SK-N-SH (cell line): ENCODE data around the gene VWF. TPM values are rescaled to one million over a fixed set of nuclear protein-coding genes. Genes with fewer than 3 reads are reported as not detected.

Source experiments
- CTCF ChIA-PET: fragments of 300-600, 350-600 bp; formaldehyde crosslinking; extraction: SDS; loops from one replicate; lab custom pipeline; 2021; lab: Yijun Ruan, JAX
- POLR2A ChIA-PET: fragments of 350-600 bp; sonication (Branson Sonifier 250); formaldehyde crosslinking; extraction: SDS; loops from one replicate; lab custom pipeline; 2020; ENCODE audit warnings: antibody characterized with exemption, inconsistent platforms; lab: Yijun Ruan, JAX
- DNase-seq: peaks from one replicate; pipeline ENCODE4 v3.0.0; 2012
- H2AFZ ChIP-seq: fragments of 200-600 bp; sonication (generic); 2 replicates; pipeline ENCODE4 v1.8.1; 2016; ENCODE audit warnings: antibody characterized with exemption, mild to moderate bottlenecking, low read depth
- H3F3A ChIP-seq: fragments of 200-600 bp; sonication (generic); replicated peaks from 2 replicates; pipeline ENCODE3; 2016; ENCODE audit warnings: antibody characterized with exemption, mild to moderate bottlenecking; ENCODE audit not compliant: insufficient read depth
- H3K27ac ChIP-seq, 2 experiments: fragments of 200-500 bp in 1 of 2; fragments of 200-600 bp in 1 of 2; sonication (Bioruptor generic) in 1 of 2; sonication (generic), shearing (Covaris generic) in 1 of 2; 2 replicates each; pipeline versions ENCODE4 v1.5.1 to v1.6.1; 2014 to 2016; ENCODE audit warnings: low read depth in 2 of 2, inconsistent platforms in 1 of 2, low read length in 1 of 2, mild to moderate bottlenecking in 1 of 2, mixed read lengths in 1 of 2
- H3K27me3 ChIP-seq: fragments of 200-600 bp; sonication (generic), shearing (Covaris generic); 2 replicates; pipeline ENCODE4 v1.6.1; 2016; ENCODE audit warnings: mixed run types; ENCODE audit not compliant: insufficient read depth
- H3K36me3 ChIP-seq, 2 experiments: fragments of 200-500 bp in 1 of 2; fragments of 200-600 bp in 1 of 2; sonication (Bioruptor generic) in 1 of 2; sonication (generic) in 1 of 2; replicated peaks in 1 of 2; 2 replicates each; pipeline versions ENCODE3 to v1.5.1; 2014 to 2016; ENCODE audit warnings: low read length in 1 of 2, mild to moderate bottlenecking in 1 of 2; ENCODE audit not compliant: insufficient read depth in 2 of 2, control insufficient read depth in 1 of 2
- H3K4me1 ChIP-seq, 2 experiments: fragments of 200-500 bp in 1 of 2; fragments of 200-600 bp in 1 of 2; sonication (Bioruptor generic) in 1 of 2; sonication (generic), shearing (Covaris generic) in 1 of 2; 2 replicates each; pipeline versions ENCODE4 v1.5.1 to v1.6.1; 2014 to 2016; ENCODE audit warnings: low read depth in 1 of 2, low read length in 1 of 2, mixed run types in 1 of 2; ENCODE audit not compliant: insufficient read depth in 2 of 2, control insufficient read depth in 1 of 2
- H3K4me2 ChIP-seq: fragments of 200-600 bp; sonication (generic), shearing (Covaris generic); 2 replicates; pipeline ENCODE4 v1.6.1; 2017; ENCODE audit warnings: mixed run types
- H3K4me3 ChIP-seq, 2 experiments: fragments of 200-500 bp in 1 of 2; fragments of 200-600 bp in 1 of 2; sonication (Bioruptor generic) in 1 of 2; sonication (generic), shearing (Covaris generic) in 1 of 2; 2 replicates each; pipeline versions ENCODE4 v1.5.1 to v1.8.1; 2014 to 2016; ENCODE audit warnings: low read depth in 2 of 2, inconsistent platforms in 1 of 2, low read length in 1 of 2, mild to moderate bottlenecking in 1 of 2, mixed read lengths in 1 of 2, moderate library complexity in 1 of 2
- H3K79me2 ChIP-seq: fragments of 200-600 bp; sonication (generic); 2 replicates; pipeline ENCODE4 v1.8.1; 2017; ENCODE audit warnings: mild to moderate bottlenecking; ENCODE audit not compliant: insufficient read depth
- H3K9ac ChIP-seq: fragments of 200-600 bp; sonication (generic); 2 replicates; pipeline ENCODE4 v1.6.1; 2017; ENCODE audit warnings: mixed run types
- H3K9me2 ChIP-seq: fragments of 200-600 bp; sonication (generic); 2 replicates; pipeline ENCODE4 v1.6.1; 2017; ENCODE audit warnings: mixed run types
- H3K9me3 ChIP-seq: fragments of 200-600 bp; sonication (generic); 2 replicates; pipeline ENCODE4 v1.6.1; 2017; ENCODE audit warnings: mixed run types, mild to moderate bottlenecking, moderate library complexity
- H4K20me1 ChIP-seq: fragments of 200-600 bp; sonication (generic); 2 replicates; pipeline ENCODE4 v1.6.1; 2017; ENCODE audit warnings: mild to moderate bottlenecking, mixed run types; ENCODE audit not compliant: insufficient read depth
- CHD2 ChIP-seq: fragments of 150-350 bp; IDR thresholded peaks from 2 replicates; pipeline ENCODE4 v1.6.1; 2018; ENCODE audit warnings: low read length; ENCODE audit not compliant: partially characterized antibody
- CTCF ChIP-seq: fragments of 200-600 bp; sonication (generic); IDR thresholded peaks from 2 replicates; pipeline ENCODE4 v1.6.1; 2017; ENCODE audit warnings: antibody characterized with exemption, mild to moderate bottlenecking, moderate library complexity
- ELF1 ChIP-seq: IDR thresholded peaks from 2 replicates; pipeline ENCODE4 v1.4.0; 2012
- EZH2phosphoT487 ChIP-seq: fragments of 200-600 bp; sonication (generic); IDR thresholded peaks from 2 replicates; pipeline ENCODE4 v1.6.1; 2017; ENCODE audit warnings: low read depth, mixed run types, mild to moderate bottlenecking, antibody characterized with exemption, moderate library complexity, borderline replicate concordance
- FOSL2 ChIP-seq: IDR thresholded peaks from 2 replicates; pipeline ENCODE4 v1.4.0; 2012; ENCODE audit warnings: low read depth, mild to moderate bottlenecking, moderate library complexity, borderline replicate concordance
- MEF2A ChIP-seq: IDR thresholded peaks from 2 replicates; pipeline ENCODE4 v1.4.0; 2012; ENCODE audit warnings: low read depth, borderline replicate concordance
- RCOR1 ChIP-seq: fragments of 150-350 bp; IDR thresholded peaks from 2 replicates; pipeline ENCODE4 v1.6.1; 2017; ENCODE audit warnings: antibody characterized with exemption, low read length
- RFX5 ChIP-seq: IDR thresholded peaks from 2 replicates; pipeline ENCODE4 v1.6.1; 2012; ENCODE audit warnings: mild to moderate bottlenecking, improper control_type of control experiment, low read length
- RXRA ChIP-seq: IDR thresholded peaks from 2 replicates; pipeline ENCODE4 v1.4.0; 2012; ENCODE audit warnings: low read depth, mild to moderate bottlenecking, borderline replicate concordance
- SIN3A ChIP-seq: IDR thresholded peaks from 2 replicates; pipeline ENCODE4 v1.6.1; 2012; ENCODE audit warnings: low read depth, mild to moderate bottlenecking, low read length, moderate library complexity, borderline replicate concordance
- TAF1 ChIP-seq: IDR thresholded peaks from 2 replicates; pipeline ENCODE4 v1.6.1; 2012; ENCODE audit warnings: low read depth, mild to moderate bottlenecking, low read length, moderate library complexity, borderline replicate concordance
- TEAD4 ChIP-seq: IDR thresholded peaks from 2 replicates; pipeline ENCODE4 v1.4.0; 2012; ENCODE audit warnings: mild to moderate bottlenecking, borderline replicate concordance; ENCODE audit not compliant: insufficient read depth
- WGBS: methylation state at CpG from one replicate; pipeline ENCODE4 v1.1.6; 2017; ENCODE audit warnings: low lambda C conversion rate; 5-methylcytosine and 5-hydroxymethylcytosine counted together
- polyA plus RNA-seq, 3 experiments: library from polyadenylated mRNA; depleted of rRNA; stranded (reverse); fragments of >200 nt; gene quantifications; 2 replicates each; pipeline ENCODE4 v1.2.3, GENCODE V29; 2012
- TF ChIP-seq, protein P1 (sequence below): IDR thresholded peaks from 2 replicates; pipeline ENCODE4 v1.6.1; 2012; ENCODE audit warnings: mild to moderate bottlenecking, low read depth, low read length, moderate library complexity
- TF ChIP-seq, protein P2 (sequence below): IDR thresholded peaks from 2 replicates; pipeline ENCODE4 v1.4.0; 2012; ENCODE audit warnings: low read depth
- TF ChIP-seq, protein P3 (sequence below): IDR thresholded peaks from 2 replicates; pipeline ENCODE4; 2012
- TF ChIP-seq, protein P4 (sequence below): IDR thresholded peaks from 2 replicates; pipeline ENCODE4 v1.4.0; 2012; ENCODE audit warnings: low read depth, borderline replicate concordance
- TF ChIP-seq, protein P5 (sequence below): IDR thresholded peaks from 2 replicates; pipeline ENCODE4 v1.4.0; 2012; ENCODE audit warnings: low read depth, borderline replicate concordance

Gene VWF
- polyA plus RNA-seq, 1 of the 3 experiments (the other 2 are of a cell fraction): 0.12 TPM

- H3K4me3 ChIP-seq: no peak overlapping the region
- no peaks in the 10 kb centered on the region for H3K27me3 ChIP-seq
- WGBS: 91% methylated on average over 14 of the region's 14 CpGs
- no peak overlapping the region for H3K4me2 ChIP-seq
- H3K9ac ChIP-seq: no peak overlapping the region
- TF ChIP-seq RXRA (no peak), RCOR1 (no peak), FOSL2 (no peak), EZH2phosphoT487 (no peak), MEF2A (no peak), SIN3A (no peak), CHD2 (no peak), TAF1 (no peak), RFX5 (no peak), TEAD4 (no peak), CTCF (no peak), ELF1 (no peak)
- TF ChIP-seq, protein P1, sequence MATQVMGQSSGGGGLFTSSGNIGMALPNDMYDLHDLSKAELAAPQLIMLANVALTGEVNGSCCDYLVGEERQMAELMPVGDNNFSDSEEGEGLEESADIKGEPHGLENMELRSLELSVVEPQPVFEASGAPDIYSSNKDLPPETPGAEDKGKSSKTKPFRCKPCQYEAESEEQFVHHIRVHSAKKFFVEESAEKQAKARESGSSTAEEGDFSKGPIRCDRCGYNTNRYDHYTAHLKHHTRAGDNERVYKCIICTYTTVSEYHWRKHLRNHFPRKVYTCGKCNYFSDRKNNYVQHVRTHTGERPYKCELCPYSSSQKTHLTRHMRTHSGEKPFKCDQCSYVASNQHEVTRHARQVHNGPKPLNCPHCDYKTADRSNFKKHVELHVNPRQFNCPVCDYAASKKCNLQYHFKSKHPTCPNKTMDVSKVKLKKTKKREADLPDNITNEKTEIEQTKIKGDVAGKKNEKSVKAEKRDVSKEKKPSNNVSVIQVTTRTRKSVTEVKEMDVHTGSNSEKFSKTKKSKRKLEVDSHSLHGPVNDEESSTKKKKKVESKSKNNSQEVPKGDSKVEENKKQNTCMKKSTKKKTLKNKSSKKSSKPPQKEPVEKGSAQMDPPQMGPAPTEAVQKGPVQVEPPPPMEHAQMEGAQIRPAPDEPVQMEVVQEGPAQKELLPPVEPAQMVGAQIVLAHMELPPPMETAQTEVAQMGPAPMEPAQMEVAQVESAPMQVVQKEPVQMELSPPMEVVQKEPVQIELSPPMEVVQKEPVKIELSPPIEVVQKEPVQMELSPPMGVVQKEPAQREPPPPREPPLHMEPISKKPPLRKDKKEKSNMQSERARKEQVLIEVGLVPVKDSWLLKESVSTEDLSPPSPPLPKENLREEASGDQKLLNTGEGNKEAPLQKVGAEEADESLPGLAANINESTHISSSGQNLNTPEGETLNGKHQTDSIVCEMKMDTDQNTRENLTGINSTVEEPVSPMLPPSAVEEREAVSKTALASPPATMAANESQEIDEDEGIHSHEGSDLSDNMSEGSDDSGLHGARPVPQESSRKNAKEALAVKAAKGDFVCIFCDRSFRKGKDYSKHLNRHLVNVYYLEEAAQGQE: no peak
- TF ChIP-seq, protein P2, sequence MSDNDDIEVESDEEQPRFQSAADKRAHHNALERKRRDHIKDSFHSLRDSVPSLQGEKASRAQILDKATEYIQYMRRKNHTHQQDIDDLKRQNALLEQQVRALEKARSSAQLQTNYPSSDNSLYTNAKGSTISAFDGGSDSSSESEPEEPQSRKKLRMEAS: no peak
- TF ChIP-seq, protein P3, sequence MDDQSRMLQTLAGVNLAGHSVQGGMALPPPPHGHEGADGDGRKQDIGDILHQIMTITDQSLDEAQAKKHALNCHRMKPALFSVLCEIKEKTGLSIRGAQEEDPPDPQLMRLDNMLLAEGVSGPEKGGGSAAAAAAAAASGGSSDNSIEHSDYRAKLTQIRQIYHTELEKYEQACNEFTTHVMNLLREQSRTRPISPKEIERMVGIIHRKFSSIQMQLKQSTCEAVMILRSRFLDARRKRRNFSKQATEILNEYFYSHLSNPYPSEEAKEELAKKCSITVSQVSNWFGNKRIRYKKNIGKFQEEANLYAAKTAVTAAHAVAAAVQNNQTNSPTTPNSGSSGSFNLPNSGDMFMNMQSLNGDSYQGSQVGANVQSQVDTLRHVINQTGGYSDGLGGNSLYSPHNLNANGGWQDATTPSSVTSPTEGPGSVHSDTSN: no peak
- TF ChIP-seq, protein P4, sequence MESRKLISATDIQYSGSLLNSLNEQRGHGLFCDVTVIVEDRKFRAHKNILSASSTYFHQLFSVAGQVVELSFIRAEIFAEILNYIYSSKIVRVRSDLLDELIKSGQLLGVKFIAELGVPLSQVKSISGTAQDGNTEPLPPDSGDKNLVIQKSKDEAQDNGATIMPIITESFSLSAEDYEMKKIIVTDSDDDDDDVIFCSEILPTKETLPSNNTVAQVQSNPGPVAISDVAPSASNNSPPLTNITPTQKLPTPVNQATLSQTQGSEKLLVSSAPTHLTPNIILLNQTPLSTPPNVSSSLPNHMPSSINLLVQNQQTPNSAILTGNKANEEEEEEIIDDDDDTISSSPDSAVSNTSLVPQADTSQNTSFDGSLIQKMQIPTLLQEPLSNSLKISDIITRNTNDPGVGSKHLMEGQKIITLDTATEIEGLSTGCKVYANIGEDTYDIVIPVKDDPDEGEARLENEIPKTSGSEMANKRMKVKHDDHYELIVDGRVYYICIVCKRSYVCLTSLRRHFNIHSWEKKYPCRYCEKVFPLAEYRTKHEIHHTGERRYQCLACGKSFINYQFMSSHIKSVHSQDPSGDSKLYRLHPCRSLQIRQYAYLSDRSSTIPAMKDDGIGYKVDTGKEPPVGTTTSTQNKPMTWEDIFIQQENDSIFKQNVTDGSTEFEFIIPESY: no peak
- TF ChIP-seq, protein P5, sequence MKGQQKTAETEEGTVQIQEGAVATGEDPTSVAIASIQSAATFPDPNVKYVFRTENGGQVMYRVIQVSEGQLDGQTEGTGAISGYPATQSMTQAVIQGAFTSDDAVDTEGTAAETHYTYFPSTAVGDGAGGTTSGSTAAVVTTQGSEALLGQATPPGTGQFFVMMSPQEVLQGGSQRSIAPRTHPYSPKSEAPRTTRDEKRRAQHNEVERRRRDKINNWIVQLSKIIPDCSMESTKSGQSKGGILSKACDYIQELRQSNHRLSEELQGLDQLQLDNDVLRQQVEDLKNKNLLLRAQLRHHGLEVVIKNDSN: no peak
- H3K36me3 ChIP-seq: no peaks in the 10 kb centered on the region
- POLR2A ChIA-PET: no interaction called here
- no peaks in the 10 kb centered on the region for H3F3A ChIP-seq
- H4K20me1 ChIP-seq: no peaks in the 10 kb centered on the region
- H3K9me2 ChIP-seq: no peaks in the 10 kb centered on the region
- H3K79me2 ChIP-seq: no peaks in the 10 kb centered on the region
- DNase-seq: no peak
- no peaks in the 10 kb centered on the region for H3K9me3 ChIP-seq
- no peak overlapping the region; a peak in 1 of 4 replicates for H3K27ac ChIP-seq
- H2AFZ ChIP-seq: no peak overlapping the region
- CTCF ChIA-PET: interaction anchor here (0.7 to 12.4 kb wide), 8 partner anchors 72 to 405 kb away, joined by 3 to 121 read pairs (median 5); no protein-coding TSS in a partner anchor
- peaks cover 0 to 51% of the 10 kb centered on the region in 2 experiments; a peak in 1 of 4 replicates for H3K4me1 ChIP-seq
These were observed 64.5 kb downstream of the VWF start for GRCh38 chr12:6059860-6060565.
